SK-N-SH treated with all-trans-retinoic acid at 6 μM for 48 hours (cell line): ENCODE measurements around the gene PPIG.

Experiments used
- ATAC-seq: fragments of 200-7000 bp; cut with Tn5 transposase; 3 replicates; pipeline ENCODE4 v1.9.1; 2020; ENCODE audit warnings: mild to moderate bottlenecking, moderate library complexity
- BACH2 ChIP-seq: fragments of 250-450 bp; sonication (Bioruptor Pico); IDR thresholded peaks from 2 replicates; pipeline ENCODE4 v1.9.0; 2021; ENCODE audit warnings: mild to moderate bottlenecking, borderline replicate concordance
- GLIS3 ChIP-seq: fragments of 250-450 bp; sonication (Bioruptor Pico); IDR thresholded peaks from 2 replicates; pipeline ENCODE4 v1.5.0; 2020; ENCODE audit warnings: mild to moderate bottlenecking, moderate library complexity
- ISL1 ChIP-seq: fragments of 250-450 bp; sonication (Bioruptor Pico); IDR thresholded peaks from 2 replicates; pipeline ENCODE4 v2.1.2; 2022; ENCODE audit warnings: mild to moderate bottlenecking, moderate library complexity
- OSR1 ChIP-seq: fragments of 250-450 bp; sonication (Bioruptor Pico); IDR thresholded peaks from 2 replicates; pipeline ENCODE4 v1.8.0; 2022; ENCODE audit warnings: moderate library complexity, mild to moderate bottlenecking, inconsistent platforms
- PATZ1 ChIP-seq: fragments of 250-450 bp; sonication (Bioruptor Pico); IDR thresholded peaks from 2 replicates; pipeline ENCODE4 v1.8.0; 2020; ENCODE audit warnings: mild to moderate bottlenecking, moderate library complexity, borderline replicate concordance
- POU6F1 ChIP-seq: fragments of 250-450 bp; sonication (Bioruptor Pico); IDR thresholded peaks from 2 replicates; pipeline ENCODE4 v1.8.0; 2021; ENCODE audit warnings: low read depth, mild to moderate bottlenecking, moderate library complexity, borderline replicate concordance
- RARB ChIP-seq: fragments of 250-450 bp; sonication (Bioruptor Pico); IDR thresholded peaks from 2 replicates; pipeline ENCODE4 v1.8.0; 2021; ENCODE audit warnings: mild to moderate bottlenecking, moderate library complexity
- TCF4 ChIP-seq: fragments of 250-450 bp; sonication (Bioruptor Pico); IDR thresholded peaks from 2 replicates; pipeline ENCODE4 v1.8.0; 2021; ENCODE audit warnings: mild to moderate bottlenecking, moderate library complexity, borderline replicate concordance
- ZC3H10 ChIP-seq: fragments of 250-450 bp; sonication (Bioruptor Pico); IDR thresholded peaks from 2 replicates; pipeline ENCODE4 v1.5.1; 2021; ENCODE audit warnings: mild to moderate bottlenecking, moderate library complexity
- ZFP30 ChIP-seq: fragments of 450-650 bp; formaldehyde crosslinking; IDR thresholded peaks from 2 replicates; pipeline ENCODE4 v1.5.0; 2022; ENCODE audit warnings: mild to moderate bottlenecking, moderate library complexity
- ZNF70 ChIP-seq: fragments of 450-650 bp; formaldehyde crosslinking; IDR thresholded peaks from 2 replicates; pipeline ENCODE4 v1.5.0; 2020; ENCODE audit warnings: mild to moderate bottlenecking, moderate library complexity
- TF ChIP-seq, protein P1 (sequence below): fragments of 250-450 bp; sonication (Bioruptor Pico); IDR thresholded peaks from 2 replicates; pipeline ENCODE4 v1.5.0; 2020; ENCODE audit warnings: mild to moderate bottlenecking, moderate library complexity
- TF ChIP-seq, protein P2 (sequence below): fragments of 250-450 bp; sonication (Bioruptor Pico); IDR thresholded peaks from 2 replicates; pipeline ENCODE4 v1.5.1; 2020; ENCODE audit warnings: low read depth, mild to moderate bottlenecking, moderate library complexity

PPIG gene

DNA sequence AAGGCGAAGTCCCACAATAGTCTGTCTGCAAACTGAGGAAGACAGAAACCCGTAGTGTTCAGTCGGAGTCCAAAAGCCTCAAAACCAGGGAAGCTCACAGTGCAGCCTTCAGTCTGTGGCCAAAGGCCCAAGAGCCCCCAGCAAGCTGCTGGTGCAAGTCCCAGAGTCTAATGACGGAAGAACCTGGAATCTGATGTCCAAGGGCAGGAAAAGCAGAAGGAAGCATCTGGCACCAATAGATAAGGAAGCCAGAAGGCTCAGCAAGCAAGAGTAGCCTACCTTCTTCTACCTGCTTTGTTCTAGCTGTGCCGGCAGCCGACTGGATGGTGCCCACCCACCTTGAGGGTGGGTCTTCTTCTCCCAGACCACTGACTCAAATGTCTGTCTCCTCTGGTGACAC lies 88.3 kb downstream of the PPIG start (continued):
- TF ChIP-seq, protein P1, sequence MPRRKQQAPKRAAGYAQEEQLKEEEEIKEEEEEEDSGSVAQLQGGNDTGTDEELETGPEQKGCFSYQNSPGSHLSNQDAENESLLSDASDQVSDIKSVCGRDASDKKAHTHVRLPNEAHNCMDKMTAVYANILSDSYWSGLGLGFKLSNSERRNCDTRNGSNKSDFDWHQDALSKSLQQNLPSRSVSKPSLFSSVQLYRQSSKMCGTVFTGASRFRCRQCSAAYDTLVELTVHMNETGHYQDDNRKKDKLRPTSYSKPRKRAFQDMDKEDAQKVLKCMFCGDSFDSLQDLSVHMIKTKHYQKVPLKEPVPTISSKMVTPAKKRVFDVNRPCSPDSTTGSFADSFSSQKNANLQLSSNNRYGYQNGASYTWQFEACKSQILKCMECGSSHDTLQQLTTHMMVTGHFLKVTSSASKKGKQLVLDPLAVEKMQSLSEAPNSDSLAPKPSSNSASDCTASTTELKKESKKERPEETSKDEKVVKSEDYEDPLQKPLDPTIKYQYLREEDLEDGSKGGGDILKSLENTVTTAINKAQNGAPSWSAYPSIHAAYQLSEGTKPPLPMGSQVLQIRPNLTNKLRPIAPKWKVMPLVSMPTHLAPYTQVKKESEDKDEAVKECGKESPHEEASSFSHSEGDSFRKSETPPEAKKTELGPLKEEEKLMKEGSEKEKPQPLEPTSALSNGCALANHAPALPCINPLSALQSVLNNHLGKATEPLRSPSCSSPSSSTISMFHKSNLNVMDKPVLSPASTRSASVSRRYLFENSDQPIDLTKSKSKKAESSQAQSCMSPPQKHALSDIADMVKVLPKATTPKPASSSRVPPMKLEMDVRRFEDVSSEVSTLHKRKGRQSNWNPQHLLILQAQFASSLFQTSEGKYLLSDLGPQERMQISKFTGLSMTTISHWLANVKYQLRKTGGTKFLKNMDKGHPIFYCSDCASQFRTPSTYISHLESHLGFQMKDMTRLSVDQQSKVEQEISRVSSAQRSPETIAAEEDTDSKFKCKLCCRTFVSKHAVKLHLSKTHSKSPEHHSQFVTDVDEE (CRISPR knock-in tag): no peak

GRCh38 chr2:169673106-169673505 lies 89.0 kb downstream of the PPIG start:
- no peak for TF ChIP-seq GLIS3 (CRISPR knock-in tag)
- no peak for TF ChIP-seq TCF4 (CRISPR knock-in tag)
- TF ChIP-seq RARB (CRISPR knock-in tag): no peak
- no peak for TF ChIP-seq BACH2 (CRISPR knock-in tag)
- TF ChIP-seq, protein P2, sequence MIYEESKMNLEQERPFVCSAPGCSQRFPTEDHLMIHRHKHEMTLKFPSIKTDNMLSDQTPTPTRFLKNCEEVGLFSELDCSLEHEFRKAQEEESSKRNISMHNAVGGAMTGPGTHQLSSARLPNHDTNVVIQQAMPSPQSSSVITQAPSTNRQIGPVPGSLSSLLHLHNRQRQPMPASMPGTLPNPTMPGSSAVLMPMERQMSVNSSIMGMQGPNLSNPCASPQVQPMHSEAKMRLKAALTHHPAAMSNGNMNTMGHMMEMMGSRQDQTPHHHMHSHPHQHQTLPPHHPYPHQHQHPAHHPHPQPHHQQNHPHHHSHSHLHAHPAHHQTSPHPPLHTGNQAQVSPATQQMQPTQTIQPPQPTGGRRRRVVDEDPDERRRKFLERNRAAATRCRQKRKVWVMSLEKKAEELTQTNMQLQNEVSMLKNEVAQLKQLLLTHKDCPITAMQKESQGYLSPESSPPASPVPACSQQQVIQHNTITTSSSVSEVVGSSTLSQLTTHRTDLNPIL: no peak
- no peak for TF ChIP-seq PATZ1
- no peak for ATAC-seq

GRCh38 chr2:169673921-169674320 lies 89.8 kb downstream of the PPIG start:
- ATAC-seq: no peak

More at GRCh38 chr2:169673921-169674320, 89.8 kb downstream of the PPIG start:
- TF ChIP-seq, protein P2: no peak
- TF ChIP-seq, protein P1 (CRISPR knock-in tag): no peak
- TF ChIP-seq POU6F1 (CRISPR knock-in tag) (no peak), OSR1 (no peak), ZFP30 (CRISPR knock-in tag) (no peak), PATZ1 (no peak), ZNF70 (CRISPR knock-in tag) (no peak), ISL1 (CRISPR knock-in tag) (no peak), ZC3H10 (CRISPR knock-in tag) (no peak)
